ENCODE measurements around the gene ANKS1A. TPM values are rescaled to one million over a fixed set of nuclear protein-coding genes. Genes with fewer than 3 reads are reported as not detected.

The ANKS1A gene
- polyA plus RNA-seq, 2 of the 4 experiments (the other 2 are of a cell fraction): 3.6 to 5.9 TPM

GRCh38 chr6:35061102-35061615 lies 172.1 kb downstream of the ANKS1A start:
- CTCF ChIA-PET: no interaction called here

GRCh38 chr6:35061651-35062410 lies 172.8 kb downstream of the ANKS1A start:
- ChIA-PET POLR2A (no interaction called here), CTCF (interaction anchor here (1.0 to 1.8 kb wide), 2 partner anchors 73 to 75 kb away, joined by 3 to 7 read pairs; no protein-coding TSS in a partner anchor)
- H3K4me2 ChIP-seq: no peak overlapping the region
- H3K27ac ChIP-seq: no peak overlapping the region
- no peak overlapping the region for H3K4me3 ChIP-seq
- FAIRE-seq: no peak
- no peak for DNase-seq (ENCODE audit: low read depth in 1 of 2, low spot score in 1 of 2)
- ATAC-seq: no peak
- H3K9me3 ChIP-seq: no peaks in the 10 kb centered on the region
- no peaks in the 10 kb centered on the region for H3K4me1 ChIP-seq
- no peak for TF ChIP-seq RAD21 (conservative IDR thresholded peaks at IDR 0.05 in 1 of 2, IDR thresholded peaks at IDR 0.05 in 1 of 2)
- TF ChIP-seq PHF8 (IDR thresholded peaks at IDR 0.05; ENCODE audit: borderline replicate concordance, low read depth): no peak
- WGBS (ENCODE audit: missing lambda C conversion rate): 86% methylated on average over 16 of the region's 16 CpGs

More at GRCh38 chr6:35061102-35061615, 172.1 kb downstream of the ANKS1A start:
- POLR2A ChIA-PET: no interaction called here
- no peak for DNase-seq (ENCODE audit: low read depth in 1 of 2, low spot score in 1 of 2)
- FAIRE-seq: no peak
- WGBS (ENCODE audit: missing lambda C conversion rate): 94% methylated on average over 6 of the region's 9 CpGs
- no peak overlapping the region for H3K4me3 ChIP-seq
- H3K4me2 ChIP-seq: no peak overlapping the region
- no peak for ATAC-seq
- H3K9me3 ChIP-seq: no peaks in the 10 kb centered on the region
- no peak overlapping the region for H3K27ac ChIP-seq
- H3K4me1 ChIP-seq: no peaks in the 10 kb centered on the region
- TF ChIP-seq ESRRA (IDR thresholded peaks at IDR 0.05; ENCODE audit: borderline replicate concordance, low read length): no peak
- no peak for TF ChIP-seq MAX (IDR thresholded peaks at IDR 0.05)
- TF ChIP-seq HOXA7 (CRISPR knock-in tag; IDR thresholded peaks at IDR 0.05): no peak
- no peak for TF ChIP-seq PHF8 (IDR thresholded peaks at IDR 0.05; ENCODE audit: borderline replicate concordance, low read depth)
- no peak for TF ChIP-seq NPAS2 (CRISPR knock-in tag; IDR thresholded peaks at IDR 0.05; ENCODE audit: borderline replicate concordance)
- no peak for TF ChIP-seq JUN (IDR thresholded peaks at IDR 0.05)
- TF ChIP-seq POLR2AphosphoS2 (conservative IDR thresholded peaks at IDR 0.05; ENCODE audit: low read length): no peak
- no peak for TF ChIP-seq HDAC2 (IDR thresholded peaks at IDR 0.05)
- no peak for TF ChIP-seq SMC3 (IDR thresholded peaks at IDR 0.05)
- TF ChIP-seq MAZ (IDR thresholded peaks at IDR 0.05; ENCODE audit: borderline replicate concordance, low read depth, low read length): no peak
- TF ChIP-seq MYC (IDR thresholded peaks at IDR 0.05; ENCODE audit: borderline replicate concordance, low read length): no peak
- TF ChIP-seq ELK1 (IDR thresholded peaks at IDR 0.05; ENCODE audit: low read depth, low read length): no peak
- no peak for TF ChIP-seq ZSCAN20 (CRISPR knock-in tag; IDR thresholded peaks at IDR 0.05)
- no peak for TF ChIP-seq REST (IDR thresholded peaks at IDR 0.05)
- TF ChIP-seq KDM5A (IDR thresholded peaks at IDR 0.05): no peak
- no peak for TF ChIP-seq FOSL2 (IDR thresholded peaks at IDR 0.05)
- TF ChIP-seq FOSL2 (CRISPR knock-in tag; IDR thresholded peaks at IDR 0.05): no peak
- TF ChIP-seq TFCP2L1 (CRISPR knock-in tag; IDR thresholded peaks at IDR 0.05): no peak
- TF ChIP-seq TP53 (CRISPR knock-in tag; IDR thresholded peaks at IDR 0.05): no peak
- TF ChIP-seq RFX5 (IDR thresholded peaks at IDR 0.05): no peak
- no peak for TF ChIP-seq RNF2 (IDR thresholded peaks at IDR 0.05; ENCODE audit: borderline replicate concordance, low read depth)

Data from A549 (cell line).